ENCODE data around the gene CCDC70.

- TF ChIP-seq ZNF232 (CRISPR knock-in tag; IDR thresholded peaks at IDR 0.05) (no peak), CREB1 (CRISPR knock-in tag; IDR thresholded peaks at IDR 0.05) (no peak), SP1 (CRISPR knock-in tag; conservative IDR thresholded peaks at IDR 0.05) (no peak), FOXJ3 (CRISPR knock-in tag; IDR thresholded peaks at IDR 0.05; ENCODE audit: borderline replicate concordance) (no peak)
- TF ChIP-seq, protein P1, sequence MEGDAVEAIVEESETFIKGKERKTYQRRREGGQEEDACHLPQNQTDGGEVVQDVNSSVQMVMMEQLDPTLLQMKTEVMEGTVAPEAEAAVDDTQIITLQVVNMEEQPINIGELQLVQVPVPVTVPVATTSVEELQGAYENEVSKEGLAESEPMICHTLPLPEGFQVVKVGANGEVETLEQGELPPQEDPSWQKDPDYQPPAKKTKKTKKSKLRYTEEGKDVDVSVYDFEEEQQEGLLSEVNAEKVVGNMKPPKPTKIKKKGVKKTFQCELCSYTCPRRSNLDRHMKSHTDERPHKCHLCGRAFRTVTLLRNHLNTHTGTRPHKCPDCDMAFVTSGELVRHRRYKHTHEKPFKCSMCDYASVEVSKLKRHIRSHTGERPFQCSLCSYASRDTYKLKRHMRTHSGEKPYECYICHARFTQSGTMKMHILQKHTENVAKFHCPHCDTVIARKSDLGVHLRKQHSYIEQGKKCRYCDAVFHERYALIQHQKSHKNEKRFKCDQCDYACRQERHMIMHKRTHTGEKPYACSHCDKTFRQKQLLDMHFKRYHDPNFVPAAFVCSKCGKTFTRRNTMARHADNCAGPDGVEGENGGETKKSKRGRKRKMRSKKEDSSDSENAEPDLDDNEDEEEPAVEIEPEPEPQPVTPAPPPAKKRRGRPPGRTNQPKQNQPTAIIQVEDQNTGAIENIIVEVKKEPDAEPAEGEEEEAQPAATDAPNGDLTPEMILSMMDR (IDR thresholded peaks at IDR 0.05), result no peak
- TF ChIP-seq, protein P2, sequence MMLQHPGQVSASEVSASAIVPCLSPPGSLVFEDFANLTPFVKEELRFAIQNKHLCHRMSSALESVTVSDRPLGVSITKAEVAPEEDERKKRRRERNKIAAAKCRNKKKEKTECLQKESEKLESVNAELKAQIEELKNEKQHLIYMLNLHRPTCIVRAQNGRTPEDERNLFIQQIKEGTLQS (CRISPR knock-in tag; conservative IDR thresholded peaks at IDR 0.05), result no peak
These were observed 34.5 kb upstream of the CCDC70 start for GRCh38 chr13:51827254-51827653.

Data from WTC11 (cell line).